ENCODE measurements around the gene CENPQ.

The CENPQ gene

DNA sequence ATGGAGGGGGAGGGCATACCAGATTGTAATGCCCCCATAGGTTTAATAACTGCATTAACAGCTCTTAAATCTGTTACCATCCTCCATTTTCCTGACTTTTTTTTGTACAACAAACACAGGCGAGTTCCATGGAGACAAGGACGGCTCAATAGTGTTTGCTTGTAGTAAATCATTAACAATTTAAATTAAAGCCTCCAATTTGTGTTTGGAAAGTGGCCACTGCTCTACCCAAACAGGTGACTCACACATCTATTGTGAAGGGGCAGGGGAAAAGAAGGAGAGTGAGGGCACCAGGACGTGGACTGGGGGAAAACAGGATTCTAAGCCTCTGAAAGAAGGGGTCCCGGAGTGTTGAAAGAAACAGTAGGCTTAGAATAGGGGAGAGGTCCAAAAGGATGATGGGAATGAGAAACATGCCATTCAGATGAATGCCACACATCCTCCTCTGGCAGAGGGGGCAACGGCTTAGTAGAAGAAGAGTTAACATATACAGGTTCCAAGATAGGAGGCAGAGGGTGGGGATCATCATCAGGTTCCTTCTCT is 43.5 kb downstream of the CENPQ start:
- DNase-seq = no peak

DNA sequence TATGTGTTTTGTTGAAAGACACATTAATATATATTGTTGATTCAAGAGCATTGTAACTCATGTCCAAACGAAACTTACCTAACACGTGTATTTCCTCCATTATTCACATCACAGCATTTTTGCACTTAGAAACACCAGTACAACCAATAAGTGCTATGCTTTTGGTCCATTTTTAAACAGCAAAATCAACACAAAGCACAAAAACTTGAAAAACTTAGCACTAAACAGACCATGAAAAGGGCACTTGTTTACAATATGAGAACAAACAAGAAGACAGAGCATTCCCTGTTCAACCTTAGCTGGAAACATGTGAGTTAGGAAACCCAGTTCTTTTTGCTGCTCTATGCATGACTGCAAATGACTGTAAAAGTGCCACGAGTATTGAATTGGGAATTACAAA is 46.2 kb downstream of the CENPQ start:
- no peak for DNase-seq

DNA sequence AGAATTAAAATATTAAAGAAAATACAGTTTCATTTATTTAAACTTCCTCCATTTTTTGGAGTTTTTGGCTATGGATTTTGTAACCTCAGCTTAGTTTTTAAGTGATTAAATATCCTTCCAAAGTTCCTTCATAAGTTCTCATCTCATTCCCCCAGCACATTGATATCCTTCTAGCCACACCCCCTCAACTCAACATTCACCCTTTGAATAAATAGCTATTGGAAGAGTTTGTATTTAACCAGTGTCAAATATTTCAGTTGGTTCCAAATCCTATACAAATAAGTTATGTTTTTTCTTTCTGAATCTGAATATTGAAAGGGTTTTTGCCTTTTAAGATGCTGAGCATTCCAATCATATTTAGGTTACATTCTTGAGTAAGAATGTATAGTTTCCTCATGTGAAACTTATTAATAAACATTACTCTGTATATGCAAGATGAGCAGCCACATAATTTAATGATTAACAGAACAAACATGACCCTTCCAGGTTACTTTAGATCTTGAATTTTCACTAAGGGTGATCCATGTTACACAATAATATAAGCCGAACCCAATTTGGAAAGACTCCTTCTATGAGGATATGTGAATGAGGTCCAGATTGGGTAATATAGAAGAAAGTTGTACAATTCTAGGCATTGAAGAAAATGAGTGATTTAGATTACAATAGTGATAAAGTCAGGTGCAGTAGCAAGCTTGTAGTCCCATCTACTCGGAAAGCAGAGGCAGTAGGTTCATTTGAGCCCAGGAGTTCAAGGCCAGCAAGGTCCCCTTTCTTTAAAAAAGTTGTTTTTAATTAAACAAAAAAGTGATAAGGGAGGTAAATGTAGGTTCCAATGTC is 50.2 kb downstream of the CENPQ start:
- DNase-seq = no peak

DNA sequence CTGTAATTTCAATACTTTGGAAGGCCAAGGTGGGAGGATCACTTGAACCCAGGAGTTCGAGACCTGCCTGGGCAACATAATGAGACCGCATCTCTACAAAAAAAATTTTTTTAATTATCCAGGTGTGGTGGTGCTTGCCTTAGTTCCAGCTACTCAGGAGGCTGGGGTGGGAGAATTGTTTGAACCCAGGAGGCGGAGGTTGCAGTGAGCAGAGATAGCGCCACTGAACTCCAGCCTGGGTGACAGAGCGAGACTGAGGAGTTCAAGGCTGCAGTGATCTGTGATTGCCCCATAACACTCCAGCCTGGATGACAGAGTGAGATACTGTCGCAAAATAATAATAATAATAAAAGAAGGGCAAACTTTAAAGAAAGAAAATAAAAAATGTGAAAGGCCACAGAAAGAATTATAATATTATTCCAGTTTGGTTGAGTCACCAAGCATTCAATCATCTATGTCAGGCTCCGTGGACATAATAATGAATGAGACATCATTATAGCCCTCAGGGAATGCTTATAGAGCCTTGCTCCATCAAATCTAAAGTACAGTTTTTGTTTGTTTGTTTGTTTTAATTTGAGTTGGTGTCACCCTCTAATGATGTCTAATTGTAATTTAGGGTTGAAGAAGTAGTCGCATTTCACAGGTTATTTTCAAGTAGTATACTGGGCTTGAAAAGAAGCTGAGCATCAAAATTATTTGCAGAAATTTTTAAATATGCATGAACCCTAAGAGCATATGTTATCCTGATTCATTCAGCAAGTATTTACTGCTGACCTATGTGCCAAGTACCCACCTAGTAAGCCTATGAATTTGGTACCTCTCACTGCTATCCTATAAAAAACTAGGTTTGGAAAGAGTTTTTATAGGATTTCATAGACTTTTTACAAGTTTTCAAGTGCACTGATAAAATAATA is 51.7 kb downstream of the CENPQ start:
- no peak for DNase-seq

DNA sequence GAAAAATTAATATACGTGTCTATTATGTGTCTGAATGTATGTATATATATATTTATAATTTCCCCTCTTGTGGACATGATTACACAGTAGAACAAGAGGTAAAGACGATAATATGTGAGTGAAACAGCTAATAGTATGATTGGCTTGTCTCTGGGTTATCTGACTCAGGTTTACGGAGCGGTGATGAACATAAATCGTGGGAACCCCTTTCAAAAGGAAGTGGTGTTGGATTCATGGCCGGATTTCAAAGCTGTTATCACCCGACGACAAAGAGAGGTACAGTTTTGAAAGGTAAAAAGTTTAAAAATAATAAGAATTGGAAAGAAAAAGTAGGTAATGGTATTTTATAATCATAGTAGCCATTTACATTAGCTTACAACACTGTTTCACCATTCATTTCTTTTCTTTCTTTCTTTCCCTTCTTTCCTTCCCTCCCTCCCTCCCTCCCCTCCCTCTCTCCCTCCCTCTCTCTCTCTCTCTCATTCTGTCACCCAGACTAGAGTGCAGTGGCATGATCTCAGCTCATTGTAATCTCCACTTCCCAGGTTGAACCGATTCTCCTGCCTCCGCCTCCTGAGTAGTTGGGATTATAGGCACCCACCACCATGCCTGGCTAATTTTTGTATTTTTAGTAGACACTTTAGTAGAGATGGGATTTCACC is 52.4 kb downstream of the CENPQ start:
- DNase-seq = no peak

DNA sequence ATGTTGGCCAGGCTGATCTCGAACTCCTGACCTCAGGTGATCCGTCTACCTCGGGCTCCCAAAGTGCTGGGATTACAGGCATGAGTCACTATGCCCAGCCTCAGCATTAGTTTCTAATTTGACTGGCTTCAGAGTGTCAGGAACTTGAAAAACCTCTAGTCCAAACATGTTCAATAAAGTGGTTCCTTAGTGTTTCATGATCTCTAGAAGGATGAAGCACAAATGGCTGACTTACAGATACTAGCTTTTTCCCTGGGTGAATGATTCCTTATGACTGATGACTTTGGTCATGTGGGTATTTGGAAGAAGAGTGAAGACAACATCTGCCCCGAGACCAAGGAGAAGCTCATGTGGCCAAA is 53.0 kb downstream of the CENPQ start:
- no peak for DNase-seq

DNA sequence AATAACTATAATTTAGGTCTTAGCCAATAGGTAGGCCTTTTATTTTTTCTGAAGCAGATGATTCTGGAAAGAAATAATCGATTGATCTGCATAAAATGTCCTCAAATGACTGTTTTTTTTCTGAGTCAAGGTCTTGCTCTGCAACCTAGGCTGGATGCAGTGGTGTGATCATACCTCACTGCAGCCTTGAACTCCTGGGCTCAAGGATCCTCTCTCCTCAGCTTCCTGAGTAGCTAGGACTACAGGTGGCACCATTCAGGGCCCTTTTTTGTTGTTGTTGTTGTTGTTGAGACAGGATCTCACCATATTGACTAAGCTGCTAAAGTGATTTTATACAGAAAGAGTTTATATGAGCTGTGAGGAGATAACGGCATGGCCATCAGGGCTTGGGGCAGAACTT is 54.7 kb downstream of the CENPQ start:
- no peak for DNase-seq

DNA sequence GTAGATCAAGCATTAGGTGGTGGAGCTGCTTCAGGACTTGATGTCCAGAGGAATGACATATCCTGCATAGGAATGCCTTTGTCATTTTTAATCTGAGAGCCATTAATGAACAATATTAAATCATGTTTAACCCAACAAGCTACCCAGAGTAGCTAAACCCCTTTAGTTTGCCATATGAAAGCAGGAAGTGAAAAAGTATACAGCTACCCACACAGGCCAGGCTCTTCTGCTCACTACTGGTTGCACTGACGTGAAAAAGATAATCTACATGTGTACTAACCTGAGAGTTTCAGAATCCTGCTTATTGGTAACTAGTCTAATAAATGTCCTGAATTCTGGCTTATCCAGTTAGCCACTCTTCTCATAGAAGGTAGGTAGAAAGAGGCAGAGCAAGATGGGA is 56.5 kb downstream of the CENPQ start:
- DNase-seq = no peak

DNA sequence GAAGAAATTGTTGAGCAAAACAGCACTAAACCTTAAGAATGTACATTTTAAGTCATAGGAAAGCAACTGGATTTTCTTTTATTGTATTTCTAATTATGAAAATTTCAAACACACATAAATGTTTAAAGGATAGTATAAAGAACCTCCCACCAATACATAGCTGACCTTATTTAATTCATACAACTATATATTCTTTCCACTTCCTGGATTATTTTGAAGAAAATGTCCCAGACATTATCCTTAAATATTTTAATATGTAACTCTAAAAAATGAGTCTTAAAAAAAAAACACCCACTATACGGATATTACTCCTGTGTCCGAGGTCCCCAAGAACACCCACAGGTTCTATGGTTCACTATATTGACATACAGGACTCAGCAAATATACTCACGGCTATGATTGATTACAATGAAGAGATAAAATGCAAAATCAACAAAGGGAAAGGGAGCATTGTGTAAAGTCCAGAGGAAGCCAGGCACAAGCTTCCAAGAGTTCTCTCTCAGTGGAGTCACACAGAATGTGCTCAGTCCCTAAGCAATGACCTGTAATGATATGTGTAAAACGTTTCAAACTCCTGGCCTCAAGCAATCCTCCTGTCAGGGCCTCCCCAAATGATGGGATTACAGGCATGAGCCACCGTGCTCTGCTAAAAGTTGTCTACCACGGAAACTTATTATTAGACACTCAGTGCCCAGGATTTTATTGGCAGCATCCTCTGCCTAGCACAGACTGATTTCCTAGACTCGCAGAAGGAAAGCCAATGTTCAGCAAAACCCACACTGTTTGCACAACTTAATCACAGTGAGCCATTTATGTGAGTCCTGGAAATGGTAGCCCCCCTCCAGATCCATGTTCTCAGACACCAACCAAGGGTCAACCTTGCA is 59.8 kb downstream of the CENPQ start:
- DNase-seq = no peak

DNA sequence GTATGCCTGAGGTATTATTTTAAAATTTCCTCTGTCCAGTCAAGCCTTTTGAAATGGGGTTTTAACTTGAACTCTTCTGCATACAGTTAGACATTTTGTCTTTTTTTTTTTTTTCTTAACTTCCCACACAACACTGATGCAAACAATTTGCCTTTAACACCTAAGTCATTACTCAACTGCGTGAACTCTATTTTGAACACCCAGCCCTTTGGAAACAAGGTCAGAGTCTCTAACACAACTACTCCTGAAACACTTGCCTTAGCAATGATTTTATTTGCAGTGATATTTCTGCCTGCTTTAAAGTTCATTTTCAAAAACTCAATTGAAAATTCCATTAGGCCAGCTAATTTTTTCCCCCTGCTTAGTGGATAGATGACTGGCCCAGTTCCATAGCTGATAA is 60.7 kb downstream of the CENPQ start:
- no peak for DNase-seq

DNA sequence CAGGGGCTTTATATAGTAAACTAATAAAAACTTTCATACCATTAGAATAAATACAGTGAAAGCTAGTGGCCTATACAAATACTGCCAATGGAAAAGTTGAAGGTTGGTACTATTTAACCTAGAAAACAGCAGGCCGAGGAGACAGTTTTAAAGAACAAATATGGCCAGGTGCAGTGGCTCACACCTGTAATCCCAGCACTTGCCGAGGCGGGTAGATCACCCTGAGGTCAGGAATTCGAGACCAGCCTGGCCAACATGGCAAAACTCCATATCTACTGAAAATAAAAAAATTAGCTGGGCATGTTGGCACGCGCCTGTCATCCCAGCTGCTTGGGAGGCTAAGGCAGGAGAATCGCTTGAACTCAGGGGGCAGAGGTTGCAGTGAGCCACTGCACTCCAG is 61.4 kb downstream of the CENPQ start:
- DNase-seq = no peak

DNA sequence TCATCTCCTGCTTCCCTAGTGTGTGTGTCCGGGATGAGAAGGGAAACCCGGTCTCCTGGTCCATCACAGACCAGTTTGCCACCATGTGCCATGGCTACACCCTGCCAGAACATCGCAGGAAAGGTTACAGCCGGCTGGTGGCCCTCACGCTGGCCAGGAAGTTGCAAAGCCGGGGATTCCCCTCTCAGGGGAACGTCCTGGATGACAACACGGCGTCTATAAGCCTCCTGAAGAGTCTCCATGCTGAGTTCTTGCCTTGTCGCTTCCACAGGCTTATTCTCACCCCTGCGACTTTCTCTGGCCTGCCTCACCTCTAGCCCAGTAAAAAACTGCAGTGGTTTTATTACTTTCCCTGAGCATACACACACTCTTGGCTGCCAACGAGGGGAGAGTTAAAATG is 63.4 kb downstream of the CENPQ start:
- DNase-seq = no peak

DNA sequence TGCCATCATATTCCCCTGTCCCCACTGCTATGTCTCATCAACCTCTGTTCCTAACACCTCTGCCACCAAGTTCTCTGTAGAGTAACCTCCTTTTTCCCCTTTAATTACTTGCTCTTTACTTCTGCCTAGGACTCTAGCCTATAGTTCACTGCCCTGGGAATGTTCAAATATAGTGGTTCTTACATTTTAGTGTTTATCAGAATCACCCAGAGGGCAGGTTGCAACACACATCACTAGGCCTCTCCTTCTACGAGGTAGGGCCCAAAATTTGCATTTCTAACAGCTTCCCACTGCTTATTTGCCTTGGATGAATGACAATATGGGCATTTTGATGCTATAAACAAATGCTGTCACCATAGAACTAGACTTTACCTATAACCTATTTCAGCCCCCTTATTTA is 64.2 kb downstream of the CENPQ start:
- DNase-seq = no peak

DNA sequence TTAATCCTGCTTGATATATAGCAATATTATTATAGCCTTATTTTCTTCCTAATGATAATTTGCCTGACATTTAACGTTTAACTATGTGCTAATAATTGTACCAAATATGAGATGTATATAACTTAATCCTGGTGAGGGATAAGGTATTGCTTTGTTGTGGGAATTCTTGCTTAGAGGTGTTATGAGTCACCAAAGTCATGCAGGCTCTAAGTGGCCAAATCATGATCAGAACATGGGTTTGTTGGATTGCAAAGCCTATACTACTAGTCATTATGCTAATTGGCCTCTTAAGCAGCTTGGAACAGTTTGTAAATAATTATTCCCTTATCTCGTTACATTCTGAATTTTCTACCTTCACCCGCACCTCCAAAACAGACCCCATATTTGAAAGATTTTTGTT is 65.4 kb downstream of the CENPQ start:
- DNase-seq = no peak

DNA sequence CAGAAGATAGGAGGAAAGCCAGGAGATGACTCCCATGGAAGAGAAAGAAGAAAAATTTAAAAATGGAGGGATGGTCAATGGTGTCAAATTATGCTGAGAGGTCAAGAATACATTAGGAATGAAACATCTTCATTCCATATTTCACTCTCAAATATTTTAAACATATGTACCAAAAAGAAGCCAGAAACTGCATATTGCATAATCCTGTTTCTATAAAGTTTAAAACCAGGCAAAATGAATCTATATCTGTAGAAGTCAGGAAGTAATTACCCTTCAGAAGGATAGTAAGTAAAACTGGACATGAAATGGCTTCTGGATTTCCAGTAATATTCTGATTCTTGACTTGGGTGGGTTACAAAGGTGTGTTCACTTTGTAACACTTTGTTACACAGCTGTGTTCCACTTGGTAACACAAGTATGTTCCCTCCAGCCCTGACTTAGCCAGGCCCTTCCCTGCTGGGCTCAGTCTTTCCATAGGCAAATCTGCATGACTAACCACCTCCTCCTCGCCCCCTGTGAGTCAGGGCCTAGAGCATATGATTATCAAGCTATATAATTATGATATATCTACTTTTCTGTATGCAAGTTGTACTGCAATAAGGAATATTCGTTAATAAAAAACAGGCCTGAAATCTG is 67.1 kb downstream of the CENPQ start:
- DNase-seq = no peak

DNA sequence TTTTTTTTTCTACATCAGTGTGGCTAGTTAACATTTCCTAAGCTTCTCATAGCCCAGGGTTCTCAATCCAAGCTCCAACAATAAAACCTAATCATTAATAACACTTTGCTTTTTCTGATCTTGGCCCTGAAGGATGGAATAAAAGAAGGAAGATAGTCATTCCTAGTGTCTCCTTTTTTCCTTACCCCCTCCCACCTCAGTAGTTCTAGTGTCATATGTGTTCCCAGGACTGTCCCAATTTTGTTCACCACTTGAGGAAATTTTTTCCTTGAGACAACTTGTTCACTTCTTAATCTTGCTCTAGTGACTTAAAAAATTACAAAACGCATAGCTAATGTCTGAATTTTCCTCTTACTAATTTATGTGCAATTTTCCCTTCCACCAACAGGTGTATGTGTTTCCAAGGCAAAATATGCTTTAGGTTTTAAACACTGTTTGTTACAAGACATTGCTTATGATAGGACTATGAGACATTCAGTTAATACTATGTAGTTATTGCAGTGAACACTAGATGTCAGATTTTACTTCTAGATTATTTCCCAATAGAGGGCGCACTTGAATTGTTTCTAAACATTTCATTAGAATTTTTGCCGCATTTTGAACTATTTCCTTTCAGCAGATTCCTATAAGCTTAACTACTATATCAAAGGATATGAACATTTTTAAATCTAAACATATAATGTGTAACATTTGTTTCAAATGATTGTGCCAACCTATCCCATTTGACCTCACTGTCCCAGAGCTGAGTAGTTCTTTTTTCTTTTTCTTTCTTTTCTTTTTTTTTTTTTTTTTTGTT is 68.8 kb downstream of the CENPQ start:
- DNase-seq = no peak

DNA sequence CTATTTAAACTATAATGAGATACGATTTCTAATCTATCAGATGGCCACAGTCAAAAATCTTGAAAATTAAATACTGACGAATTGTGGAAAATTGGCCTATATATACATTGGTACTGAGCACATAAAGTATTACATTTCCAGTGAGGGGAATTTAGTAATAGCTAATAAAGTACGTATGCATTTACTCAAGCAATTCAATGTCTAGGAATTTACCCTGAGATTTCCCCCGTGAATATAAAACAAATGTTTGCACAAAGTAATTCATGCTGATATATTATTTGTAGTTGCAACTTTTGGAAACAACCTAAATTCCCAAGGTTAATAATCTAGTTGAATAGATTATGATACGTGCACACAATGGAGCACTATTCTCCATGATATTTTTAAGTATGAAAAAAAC is 72.6 kb downstream of the CENPQ start:
- DNase-seq = no peak

DNA sequence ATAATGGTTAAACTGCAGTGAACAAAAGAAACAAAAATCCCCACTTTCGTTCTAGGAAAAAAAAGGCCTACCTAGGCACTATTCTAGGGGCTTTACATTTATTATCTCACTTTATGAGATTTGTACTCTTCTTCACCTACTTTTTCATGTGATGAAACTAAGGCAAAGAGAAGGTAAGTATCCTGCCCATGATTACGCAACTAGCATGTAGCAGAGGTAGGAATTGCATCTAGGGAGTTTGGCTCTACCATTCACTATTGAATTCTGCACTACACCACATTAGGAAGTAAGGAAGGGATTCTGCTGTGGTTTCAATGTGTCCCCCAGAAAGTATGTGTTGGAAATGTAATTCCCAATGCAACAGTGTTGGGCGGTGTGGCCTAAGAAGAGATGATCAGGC is 75.9 kb downstream of the CENPQ start:
- DNase-seq = no peak

DNA sequence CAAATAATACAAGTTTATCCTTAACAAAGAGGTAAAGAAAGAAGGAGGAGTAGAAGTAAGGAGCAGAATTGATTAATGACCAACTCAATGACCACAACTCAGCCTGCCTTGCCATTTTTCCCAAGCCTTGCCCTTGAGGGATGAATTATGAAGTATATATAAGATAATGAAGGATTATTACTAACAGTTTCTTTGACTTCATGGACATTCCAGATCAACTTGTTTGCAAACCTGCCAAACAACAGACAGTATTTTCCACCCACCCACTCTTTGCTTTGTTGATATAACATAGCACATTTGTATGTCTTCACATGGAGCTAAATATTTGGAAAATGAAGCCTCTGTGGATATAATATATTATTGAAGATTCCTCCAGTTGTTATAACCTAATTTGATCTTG is 77.4 kb downstream of the CENPQ start:
- DNase-seq = no peak

DNA sequence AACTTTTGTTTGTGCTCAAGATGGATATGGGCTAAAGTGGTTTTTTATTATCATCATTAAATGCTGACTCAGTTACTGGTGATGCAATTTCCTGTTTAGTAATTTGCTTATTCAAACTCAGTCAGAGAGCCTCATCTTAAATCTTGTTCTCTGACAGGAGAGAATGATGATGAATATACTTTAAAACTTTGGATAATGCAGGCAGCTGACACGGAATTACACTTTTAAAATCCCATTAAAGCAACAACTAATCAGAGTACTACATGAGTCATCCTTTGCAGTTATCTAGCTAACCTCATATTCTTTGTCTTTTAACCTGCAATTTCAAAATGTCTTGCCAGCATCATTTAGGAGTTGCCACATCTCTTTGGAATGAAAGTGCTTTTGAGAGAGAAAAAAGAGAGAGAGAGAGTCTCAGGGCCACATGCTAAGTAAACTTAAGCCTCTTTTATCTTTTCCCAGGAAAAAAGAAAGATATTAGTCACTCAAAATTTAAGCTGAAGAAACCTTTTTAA is 78.1 kb downstream of the CENPQ start:
- no peak for DNase-seq

DNA sequence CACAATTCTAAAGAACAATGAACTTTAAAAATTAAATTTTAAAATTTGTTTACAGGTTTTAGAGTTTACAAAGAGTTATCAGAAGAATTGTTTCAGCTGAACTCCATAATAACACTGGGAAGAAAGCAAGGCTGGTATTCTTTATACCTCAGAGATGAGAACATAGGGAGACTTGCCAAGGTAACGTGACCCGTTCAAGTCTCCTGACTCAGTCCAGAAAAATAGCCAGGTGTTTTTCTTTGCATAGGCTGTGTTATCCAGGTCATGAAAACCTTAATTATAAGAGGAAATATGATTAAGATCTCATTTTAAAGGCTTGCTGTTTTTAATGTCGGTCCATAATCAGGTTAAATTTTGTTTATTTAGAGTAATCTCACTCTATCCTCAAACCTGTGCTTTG is 78.8 kb downstream of the CENPQ start:
- no peak for DNase-seq

Data from stimulated activated CD4-positive, alpha-beta T cell treated with anti-CD3 and anti-CD28 coated beads, Interleukin-4, amount 100 ng/mL, for 4 hours (primary cell).